Measurements from ENCODE around the gene AUH. TPM values are rescaled to one million over a fixed set of nuclear protein-coding genes. Genes with fewer than 3 reads are reported as not detected.

The AUH gene
- total RNA-seq, 1 donor: 14.5 TPM

DNA sequence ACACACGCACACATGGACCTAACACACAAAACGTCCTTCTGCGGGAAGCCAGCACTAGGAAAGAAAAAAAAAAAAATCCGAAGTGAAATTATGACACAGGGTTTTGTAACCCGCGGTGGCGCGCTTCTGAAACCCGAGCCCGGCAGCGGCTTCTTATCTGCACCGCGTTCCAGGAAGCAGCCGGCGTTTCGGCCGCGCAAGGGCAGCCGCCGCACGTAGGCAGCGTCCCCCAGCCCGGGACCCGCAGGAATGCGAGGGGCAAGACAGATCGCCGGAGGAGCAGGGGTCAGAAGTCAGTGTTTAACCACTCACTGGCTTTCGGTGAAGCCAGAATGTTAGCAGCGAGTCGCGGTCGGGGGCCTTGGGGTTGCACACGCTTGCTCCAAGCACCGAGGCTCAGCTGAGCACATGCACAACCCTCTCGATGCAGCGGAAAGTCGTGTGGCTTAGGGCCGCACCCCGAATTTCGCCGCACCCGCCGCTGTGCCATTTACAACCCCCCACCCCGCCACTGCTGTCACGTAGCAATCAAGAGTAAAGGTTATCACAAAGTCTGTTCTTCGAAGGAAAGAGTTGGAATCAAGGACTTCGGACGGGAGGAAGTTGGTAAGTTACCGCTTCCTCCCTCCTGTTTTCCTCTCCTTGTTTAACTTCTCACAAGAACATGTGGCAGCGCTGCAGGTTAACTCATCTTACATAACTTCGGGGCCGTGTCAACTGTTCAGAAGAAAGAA lies 167.9 kb downstream of the AUH start:
- peak; percentile 29 to 95 (median 92) for DNase-seq (ENCODE audit: low read depth in 2 of 3, low spot score in 2 of 3)

DNA sequence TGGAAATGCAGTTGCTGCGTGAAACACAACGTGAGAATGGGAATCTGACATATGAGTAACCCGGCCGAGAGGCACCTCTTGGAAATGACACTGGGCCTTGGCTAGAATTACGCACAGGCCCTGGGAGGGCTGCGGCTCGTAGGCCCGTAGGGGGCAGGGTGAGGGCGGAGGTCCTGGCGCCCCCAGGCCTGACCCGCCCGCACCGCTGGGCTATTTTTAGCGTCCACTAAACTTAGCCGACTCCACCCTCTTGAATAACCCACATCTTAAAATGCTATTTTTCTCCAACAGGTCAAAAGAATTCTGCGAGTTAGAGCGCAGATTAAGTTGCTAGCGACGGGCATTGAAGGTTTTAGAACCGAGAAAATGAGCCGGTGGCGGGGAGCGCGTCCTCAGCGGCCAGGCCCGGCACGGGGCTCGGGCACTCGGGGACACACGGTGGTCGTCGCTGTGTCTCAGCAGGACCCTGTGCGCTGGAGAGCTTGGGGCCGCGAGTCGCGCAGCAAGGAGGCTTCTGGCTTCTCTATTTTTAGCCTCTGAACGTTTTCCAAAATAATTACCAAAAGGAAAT lies 168.5 kb downstream of the AUH start:
- peak in 2 of 3 donors; percentile 91 to 92 for DNase-seq (ENCODE audit: low read depth in 2 of 3, low spot score in 2 of 3)

DNA sequence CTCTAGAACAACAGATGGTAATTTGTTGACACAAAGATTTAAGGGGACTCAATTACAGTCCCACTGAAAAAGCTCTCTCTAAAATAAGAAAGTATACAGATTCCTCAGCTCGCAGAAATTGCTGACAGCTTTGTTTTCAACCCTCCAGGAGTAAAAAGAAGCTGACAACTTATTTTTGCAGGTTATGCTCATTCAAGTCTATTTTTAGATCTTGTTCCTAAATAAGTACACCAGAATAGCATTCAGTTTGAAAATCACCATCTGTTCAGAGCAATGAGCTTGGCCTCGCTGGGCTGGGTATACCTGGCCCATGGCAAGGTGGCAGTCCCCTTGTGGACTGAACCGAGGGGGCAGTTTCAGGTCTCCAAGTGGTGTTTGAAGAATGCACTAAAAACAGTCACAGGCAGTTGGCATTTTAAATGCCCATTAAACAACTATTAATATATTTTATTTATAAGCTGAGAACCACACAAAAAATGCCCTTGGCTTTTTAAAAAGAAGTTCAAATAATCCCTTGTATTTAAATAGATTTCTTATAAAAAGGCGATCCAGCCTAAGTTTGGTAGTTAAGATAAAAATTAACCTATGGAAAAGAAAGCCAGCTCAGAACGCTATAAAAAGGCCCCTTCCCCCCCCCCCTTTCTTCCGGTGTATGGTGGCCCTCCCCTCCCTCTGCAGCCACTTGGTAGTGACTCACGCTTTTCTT lies 169.2 kb downstream of the AUH start:
- DNase-seq (ENCODE audit: low read depth in 2 of 3, low spot score in 2 of 3): no peak

DNA sequence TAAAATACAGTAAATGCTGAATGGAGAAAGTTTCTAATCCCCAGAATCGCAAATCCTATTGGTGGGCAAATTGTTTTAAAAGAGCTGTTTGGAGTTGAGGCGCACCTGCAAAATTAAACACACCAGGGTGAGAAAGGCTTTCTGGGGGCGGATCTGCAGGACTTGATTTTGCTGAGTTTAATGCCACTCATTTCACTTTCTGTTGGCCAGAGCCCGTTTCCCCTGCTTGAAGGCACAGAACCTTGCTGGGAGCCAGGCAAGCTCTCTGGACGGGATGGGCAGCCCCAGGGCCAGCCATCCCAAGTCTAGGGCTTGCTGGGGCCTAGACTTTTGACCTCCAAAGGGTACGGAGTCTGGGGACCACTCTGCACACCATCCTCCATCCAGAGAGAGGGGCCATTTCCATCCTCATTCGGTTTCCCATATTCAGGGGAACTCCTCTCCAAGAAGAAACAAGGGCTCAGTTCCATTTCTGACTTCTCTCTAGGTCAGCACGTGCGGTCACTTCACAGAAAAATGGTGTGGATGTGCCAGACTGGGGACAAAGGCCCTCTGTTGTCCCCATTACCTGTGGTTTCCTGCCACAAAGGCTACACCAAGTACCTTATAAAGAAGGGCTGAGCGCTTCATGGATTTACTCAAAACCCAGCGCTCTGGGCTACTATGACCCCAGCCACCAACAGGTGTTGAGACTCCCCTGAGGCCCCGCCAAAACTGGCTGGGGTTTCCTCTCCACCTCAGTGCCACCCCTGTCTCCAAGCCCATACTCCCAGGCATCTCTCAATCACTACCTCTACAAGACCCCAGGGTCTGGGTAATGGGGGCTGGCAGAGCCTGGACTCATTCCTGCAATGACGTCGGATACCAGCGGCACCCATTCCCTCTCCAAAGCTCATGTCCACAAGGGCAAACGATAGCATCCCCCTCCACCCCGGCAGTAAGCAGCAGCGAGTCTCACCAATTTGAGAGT lies 170.0 kb downstream of the AUH start:
- DNase-seq (ENCODE audit: low read depth in 2 of 3, low spot score in 2 of 3): no peak

DNA sequence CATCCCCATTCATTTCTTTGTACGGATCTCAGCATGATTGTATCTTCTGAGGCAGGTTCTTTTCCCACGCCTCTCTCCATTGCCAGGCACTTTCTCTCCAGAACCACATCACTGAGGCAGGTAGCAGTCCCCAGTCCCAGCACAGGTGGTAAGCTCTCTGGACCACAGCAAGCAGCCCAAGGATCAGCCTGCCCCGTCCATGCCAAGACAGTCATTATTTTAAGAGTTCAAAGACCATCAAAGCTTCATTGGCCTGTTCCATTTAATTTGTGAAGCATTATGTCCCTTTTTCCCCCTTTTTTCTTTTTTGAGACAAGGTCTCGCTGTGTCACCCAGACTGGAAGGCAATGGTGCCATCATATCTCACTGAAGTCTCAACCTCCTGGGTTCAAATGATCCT lies 171.7 kb downstream of the AUH start:
- no peak for DNase-seq (ENCODE audit: low read depth in 2 of 3, low spot score in 2 of 3)

DNA sequence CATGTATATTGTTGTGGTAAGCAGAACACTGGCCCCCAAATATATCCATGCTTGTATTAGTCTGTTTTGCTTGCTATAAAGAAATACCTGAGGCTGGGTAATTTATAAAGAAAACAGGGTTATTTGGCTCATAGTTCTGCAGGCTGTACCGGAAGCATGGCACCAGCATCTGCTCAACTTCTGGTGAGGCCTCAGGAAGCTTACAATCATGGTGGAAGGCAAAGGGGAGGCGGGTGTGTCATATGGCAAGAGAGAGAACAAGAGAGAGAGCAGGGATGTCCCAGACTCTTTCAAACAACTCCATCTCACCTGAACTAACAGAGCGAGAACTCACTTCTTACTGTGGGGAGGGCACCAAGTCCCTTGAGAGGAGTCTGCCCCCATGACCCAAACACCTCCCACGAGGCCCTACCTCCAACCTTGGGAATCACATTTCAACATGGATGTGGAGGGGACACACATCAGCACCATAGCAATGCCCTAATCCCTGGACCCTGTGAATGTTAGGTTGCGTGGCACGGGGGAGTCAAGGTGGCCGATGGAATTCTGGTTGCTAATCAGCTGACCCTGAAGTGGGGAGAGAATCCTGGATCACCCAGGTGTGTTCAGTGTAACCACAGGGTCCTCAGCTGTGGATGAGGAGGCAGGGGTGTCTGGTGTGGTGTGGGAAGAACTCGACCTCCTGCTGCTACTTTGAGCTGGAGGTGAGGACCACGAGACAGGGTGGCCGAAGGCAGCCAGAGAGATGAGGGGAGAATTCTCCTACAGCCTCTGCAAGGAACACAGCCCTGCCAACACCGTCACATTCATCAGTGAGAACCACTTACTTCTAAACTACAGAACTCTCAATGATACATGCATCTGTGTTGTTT lies 172.8 kb downstream of the AUH start:
- DNase-seq (ENCODE audit: low read depth in 2 of 3, low spot score in 2 of 3): no peak

DNA sequence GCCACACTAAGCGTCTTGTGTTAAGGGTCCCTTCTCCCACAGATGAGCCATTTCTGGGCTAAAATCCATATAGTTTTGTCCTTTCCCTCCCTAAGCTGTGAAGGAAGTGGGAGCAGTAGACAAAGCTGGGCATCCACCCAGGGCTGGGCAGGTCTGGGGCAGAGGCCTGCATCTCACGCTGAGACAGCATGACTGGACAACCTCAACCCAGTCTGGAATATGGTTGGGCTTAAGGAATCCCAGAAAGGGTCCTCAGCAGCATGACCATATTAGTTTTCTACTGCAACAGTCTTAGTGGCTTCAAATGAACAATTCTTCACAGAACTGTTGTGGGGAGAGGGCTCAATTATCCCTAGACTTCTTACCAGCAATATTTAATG lies 173.8 kb downstream of the AUH start:
- DNase-seq (ENCODE audit: low read depth in 2 of 3, low spot score in 2 of 3): no peak

DNA sequence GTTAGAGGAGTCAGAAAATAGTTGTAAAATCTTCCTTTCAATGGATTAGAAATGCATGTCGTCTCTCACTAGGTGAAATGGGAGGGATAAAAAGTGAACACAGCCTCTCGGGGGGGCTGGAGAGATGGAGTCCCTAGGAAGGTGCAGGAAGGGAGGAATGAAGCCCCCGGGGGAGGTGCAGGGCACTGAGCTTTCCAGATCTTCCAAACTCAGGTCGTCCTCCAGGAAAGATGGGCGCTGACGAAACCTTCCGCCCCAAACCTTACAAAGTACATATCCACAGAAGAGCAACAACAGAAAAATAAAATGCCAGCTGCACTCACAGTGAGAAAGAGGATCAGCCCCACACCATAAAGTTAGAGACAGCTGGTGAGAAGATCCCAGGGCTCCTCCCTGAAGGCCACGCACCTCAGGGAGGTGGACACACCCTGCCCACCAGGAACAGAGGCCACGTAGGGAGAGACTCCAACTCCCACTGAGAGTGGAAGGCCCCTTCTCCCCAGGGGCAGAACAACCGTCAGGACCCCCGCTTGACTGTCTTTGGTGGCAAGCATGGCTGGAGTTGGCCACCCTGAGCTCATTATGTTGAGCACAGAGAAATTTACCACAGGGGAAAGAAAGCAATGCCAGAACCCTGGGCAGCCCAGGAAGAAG lies 174.3 kb downstream of the AUH start:
- DNase-seq (ENCODE audit: low read depth in 2 of 3, low spot score in 2 of 3): no peak

DNA sequence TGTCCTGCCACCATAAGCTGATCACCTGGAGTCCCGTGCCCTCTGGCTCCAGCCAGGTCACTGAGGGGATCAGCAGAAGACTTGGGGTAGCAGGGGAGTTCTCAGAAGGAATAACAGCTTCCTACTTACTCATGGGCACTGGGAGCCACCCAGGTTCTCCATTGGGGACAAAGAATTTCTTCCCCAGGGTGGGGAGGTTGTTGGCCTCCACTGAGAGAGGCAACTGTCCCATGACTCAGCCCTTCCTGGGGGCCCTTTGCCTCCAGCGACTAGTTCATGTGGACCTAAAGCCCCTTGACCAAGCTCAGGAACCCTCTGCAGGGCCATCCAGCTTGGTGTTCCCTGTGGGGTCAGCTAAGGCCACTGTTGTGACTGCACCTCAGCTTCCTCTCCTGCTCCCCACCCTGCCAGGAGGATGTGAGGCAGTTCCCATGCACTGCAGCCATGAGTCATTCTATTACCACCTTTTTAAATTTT lies 175.0 kb downstream of the AUH start:
- DNase-seq (ENCODE audit: low read depth in 2 of 3, low spot score in 2 of 3): peak in 2 of 3 donors; percentile 52 to 66

DNA sequence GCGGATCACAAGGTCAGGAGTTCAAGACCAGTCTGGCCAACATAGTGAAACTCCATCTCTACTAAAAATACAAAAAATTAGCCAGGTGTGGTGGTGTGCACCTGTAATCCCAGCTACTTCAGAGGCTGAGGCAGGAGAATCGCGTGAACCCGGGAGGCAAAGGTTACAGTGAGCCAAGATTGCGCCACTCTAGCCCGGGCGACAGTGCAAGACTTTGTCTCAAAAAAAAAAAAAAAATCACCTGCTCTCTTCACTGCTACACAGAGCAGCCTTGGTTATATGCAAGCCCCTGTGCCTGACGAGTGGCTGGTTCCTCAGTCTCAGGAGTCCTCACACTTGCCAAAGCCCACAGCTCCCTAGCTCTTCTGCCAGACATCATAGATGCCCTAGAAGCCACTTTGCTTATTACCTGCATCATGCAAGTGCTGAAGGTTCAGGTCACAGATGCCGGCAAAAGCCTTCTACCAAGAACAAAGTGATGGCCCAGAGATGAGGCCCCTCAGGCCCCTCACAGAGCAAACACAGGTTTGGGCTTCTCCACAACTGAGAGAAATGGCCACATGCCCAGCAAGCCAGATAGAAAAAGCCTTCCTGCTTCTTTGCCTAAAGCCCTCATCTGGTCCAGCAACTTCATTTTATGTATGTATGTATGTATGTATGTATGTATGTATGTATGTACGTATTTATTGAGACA lies 176.4 kb downstream of the AUH start:
- DNase-seq (ENCODE audit: low read depth in 2 of 3, low spot score in 2 of 3): no peak

DNA sequence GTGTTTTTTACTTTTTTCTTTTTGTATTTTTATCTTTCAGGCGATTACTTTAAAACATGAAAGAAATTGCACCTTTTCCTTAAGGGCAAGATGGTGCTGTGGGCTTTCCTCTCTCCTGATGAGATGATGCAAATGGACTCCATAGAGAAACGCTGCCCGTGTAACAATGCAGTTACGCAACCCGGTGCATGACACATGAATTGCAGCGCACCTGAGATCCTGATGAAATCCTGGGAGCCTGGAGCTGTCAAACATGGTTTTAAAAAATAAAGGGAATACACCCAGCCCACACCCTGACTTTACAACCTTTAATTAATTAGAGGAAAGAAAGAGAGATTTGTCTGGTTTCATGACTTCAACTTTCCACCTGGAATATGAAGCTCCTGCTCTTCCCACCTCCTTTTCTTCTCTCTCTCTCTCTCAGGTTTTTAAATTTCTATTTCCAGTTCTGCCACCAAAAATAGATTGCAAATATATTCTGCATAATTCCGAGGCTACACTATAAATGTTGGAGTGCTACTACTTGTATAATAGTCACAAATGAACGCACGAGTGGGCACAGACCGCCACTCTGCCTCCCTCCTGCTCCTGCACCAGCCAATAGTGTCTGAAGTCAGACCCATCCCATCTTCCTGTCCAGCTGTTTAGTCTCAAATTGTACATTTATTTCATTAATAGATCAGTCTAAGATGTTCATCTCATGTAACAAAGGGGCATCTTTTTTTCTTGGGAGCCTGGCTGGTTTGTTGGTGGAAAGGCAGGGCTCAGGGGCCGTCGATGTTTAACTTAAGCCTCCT lies 179.1 kb downstream of the AUH start:
- no peak for DNase-seq (ENCODE audit: low read depth in 2 of 3, low spot score in 2 of 3)

DNA sequence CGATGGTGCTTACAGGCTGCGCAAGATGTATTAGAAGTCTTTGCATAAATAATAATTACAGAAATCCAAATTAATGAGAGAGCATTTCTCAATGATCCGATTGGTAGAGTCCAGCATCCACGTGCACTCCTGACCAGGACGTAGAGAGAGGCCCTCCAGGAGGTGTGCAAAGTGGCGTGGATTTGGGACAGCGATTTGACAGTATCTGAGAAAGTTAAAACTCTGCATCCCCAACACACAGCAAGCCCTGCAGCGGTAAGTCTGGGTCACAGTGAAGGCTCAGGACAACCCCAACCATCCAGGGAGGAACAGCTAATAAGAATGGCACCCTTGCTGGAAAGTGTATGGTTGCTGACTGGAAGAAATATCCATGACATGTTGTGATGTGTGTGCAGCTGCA lies 180.2 kb downstream of the AUH start:
- DNase-seq (ENCODE audit: low read depth in 2 of 3, low spot score in 2 of 3): no peak

DNA sequence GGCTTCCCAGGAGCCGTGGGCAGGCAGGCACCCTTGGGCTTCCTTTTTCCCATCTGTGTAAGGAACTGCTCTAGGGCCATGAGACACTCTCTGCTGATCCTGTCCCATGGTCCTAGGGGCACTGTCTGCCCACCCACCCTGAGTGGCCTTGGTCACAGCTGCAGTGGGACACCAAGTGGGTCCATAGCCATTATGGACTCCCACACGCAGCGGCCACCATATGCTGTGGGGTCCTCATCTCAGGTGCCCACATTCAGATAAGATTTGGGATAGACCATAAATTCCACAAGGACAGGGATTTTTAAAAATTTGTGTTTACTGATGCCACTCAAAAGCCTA lies 180.8 kb downstream of the AUH start:
- no peak for DNase-seq (ENCODE audit: low read depth in 2 of 3, low spot score in 2 of 3)

DNA sequence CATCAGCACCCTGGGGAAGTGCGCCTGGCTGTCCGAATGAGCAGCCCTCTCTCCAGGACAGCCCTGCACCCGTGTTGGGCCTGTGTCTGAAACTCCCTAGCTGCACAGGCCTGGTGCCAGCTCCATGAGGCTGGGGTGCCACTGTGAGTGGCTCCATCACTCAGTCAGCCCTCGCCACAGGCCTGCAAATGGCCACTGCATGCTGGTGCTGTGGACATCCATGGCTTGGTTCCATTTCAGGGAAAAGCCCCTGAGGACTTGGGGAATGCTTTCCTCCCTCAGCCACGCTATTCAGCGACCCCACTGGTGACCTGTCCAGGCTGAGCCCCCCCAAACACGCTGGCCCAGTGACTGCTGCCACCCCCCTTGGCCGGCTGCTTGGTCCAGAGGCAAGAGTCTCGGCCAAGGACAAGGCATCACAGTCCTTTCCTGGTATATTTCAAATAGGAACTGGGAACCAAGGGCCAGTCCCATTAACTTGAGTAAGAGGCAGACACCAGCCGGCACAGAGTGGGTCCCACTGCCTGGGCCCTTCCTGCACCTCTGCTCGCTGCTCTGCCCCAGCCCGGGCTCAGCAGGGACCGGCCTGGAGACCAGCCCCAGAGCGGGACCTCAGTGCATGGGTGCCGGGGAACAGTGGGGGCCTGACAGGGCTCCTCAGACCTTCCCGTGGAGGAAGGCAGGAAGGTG lies 181.3 kb downstream of the AUH start:
- DNase-seq (ENCODE audit: low read depth in 2 of 3, low spot score in 2 of 3): no peak

DNA sequence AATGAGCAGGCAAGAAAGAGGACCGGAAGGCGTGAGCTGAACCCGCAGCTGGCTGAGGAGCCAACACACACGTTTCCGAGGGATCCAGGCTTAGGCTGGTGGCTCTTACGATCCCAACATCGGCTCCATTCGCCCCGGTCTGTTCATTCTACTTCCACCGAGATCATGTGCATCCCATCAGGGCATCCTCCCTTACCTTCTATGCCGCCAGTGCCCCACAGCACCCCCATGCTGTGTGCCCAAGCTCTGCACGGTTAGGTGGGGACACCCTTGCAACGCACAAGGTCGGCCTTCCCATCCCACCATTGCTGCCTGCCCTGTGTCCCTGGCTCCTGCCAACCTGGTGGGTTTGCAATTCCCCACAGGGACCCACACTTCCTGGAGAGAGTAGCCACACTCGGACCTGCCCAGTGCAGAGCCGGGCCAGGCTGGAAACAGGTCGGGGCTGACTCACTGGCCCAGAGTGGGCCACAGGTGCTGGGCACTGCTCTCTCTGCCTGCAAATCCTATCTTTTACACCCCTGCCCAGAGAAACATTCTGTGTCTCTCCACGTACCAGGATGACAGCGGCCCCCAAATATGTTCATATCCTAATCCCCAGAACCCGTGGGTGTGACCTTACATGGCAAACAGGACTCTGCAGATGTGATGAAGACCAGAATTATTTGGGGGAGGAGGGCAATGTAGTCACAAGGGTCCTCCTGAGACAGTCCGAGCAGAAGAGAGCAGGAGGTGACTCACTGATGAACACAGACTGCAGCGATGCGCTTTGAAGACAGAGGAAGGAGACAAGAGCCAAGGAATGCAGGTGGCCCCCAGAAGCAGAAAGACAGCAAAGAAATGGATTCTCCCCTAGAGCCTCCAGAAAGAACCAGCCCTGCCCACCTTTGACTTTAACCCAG lies 182.2 kb downstream of the AUH start:
- DNase-seq (ENCODE audit: low read depth in 2 of 3, low spot score in 2 of 3): no peak

Data from hematopoietic multipotent progenitor cell (in vitro differentiated cells).